Mucosa of descending colon (tissue), 3 donors: ENCODE measurements around the gene SCFD2. TPM values are rescaled to one million over a fixed set of nuclear protein-coding genes. Genes with fewer than 3 reads are reported as not detected.
"Not testable (repeated sequence)": the region's sequence is repeated elsewhere in the genome, so short reads cannot be mapped to it uniquely, and the experiment has no call there.

Source experiments
- ATAC-seq: fragments of 200-7000 bp; cut with Tn5 transposase; one replicate; pipeline ENCODE4 v1.9.1; 2020; ENCODE audit warnings: mild to moderate bottlenecking, moderate library complexity
- DNase-seq, 3 donors: peaks; one replicate each; pipeline ENCODE4 v3.0.0-alpha.2; 2020
- H3K36me3 ChIP-seq: fragments of 200-600 bp; one replicate; pipeline ENCODE4 v1.8.0; 2021; ENCODE audit warnings: low read depth, mild to moderate bottlenecking
- H3K4me1 ChIP-seq: fragments of 200-600 bp; one replicate; pipeline ENCODE4 v1.8.0; 2021; ENCODE audit warnings: low read depth, mild to moderate bottlenecking
- H3K4me3 ChIP-seq: fragments of 200-600 bp; one replicate; pipeline ENCODE4 v1.8.0; 2021; ENCODE audit warnings: mild to moderate bottlenecking
- H3K9me3 ChIP-seq: fragments of 200-600 bp; one replicate; pipeline ENCODE4 v1.8.0; 2021; ENCODE audit warnings: mild to moderate bottlenecking
- CTCF ChIP-seq: fragments of 200-600 bp; IDR thresholded peaks from one replicate; pipeline ENCODE4 v1.8.0; 2022; ENCODE audit warnings: antibody characterized with exemption, mild to moderate bottlenecking
- intact Hi-C, 2 donors: fragments of 100-400 bp; cut with DNase I in 1 of 2; cut with micrococcal nuclease in 1 of 2; formaldehyde crosslinking; loops; one replicate each; pipeline versions ENCODE4 v1.11.0 to v1.11.1; 2022; cut with DNase I, micrococcal nuclease
- total RNA-seq, 3 donors: library from RNA; stranded (reverse); fragmentation: NEBNext Ultra II Directional in 2 of 3; extraction: Animal tissue kit (Norgen Biotek cat#: 25700) in 2 of 3; gene quantifications; one replicate each; pipeline versions ENCODE4 v1.2.1 to v1.2.4, GENCODE V29; 2021 to 2023
- donor health status: DM: no; HTN: no; CAD: no; lungs with moderate emphysema.
- donor health status: DM: no; HTN: no; CAD: no.
- donor health status: DM: no; HTN: yes; CAD: no.

SCFD2 gene
- total RNA-seq, 3 donors from 2014 or later = 11.7 to 17.2 (median 16.0) TPM

DNA sequence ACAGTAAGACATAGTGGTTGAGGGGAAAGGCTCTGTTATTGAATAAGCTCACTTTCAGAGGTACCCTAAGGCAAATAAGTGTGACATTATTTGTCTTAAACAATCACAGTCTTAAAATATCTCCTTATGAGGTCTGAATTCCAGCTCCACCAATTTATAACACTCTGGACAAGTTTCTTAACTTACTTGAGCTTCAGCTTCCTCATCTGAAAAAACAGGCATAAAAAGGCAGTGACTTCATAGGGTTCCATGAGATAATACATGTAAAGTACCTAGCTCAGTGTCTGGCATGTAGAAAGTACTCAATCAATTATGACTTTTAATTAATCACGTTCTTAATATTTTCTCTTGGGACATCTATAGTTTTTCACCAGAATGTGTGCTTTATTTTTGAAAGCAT lies 301.3 kb downstream of the SCFD2 start:
- DNase-seq (no peak), ATAC-seq (peak; percentile 61)
- Histone ChIP-seq H3K36me3 (no peaks in the 10 kb centered on the region), H3K9me3 (no peaks in the 10 kb centered on the region), H3K4me1 (peaks cover 5% of the 10 kb centered on the region), H3K4me3 (no peak overlapping the region)
- no peak for TF ChIP-seq CTCF
- intact Hi-C loops = no loop called here

- Histone ChIP-seq H3K36me3 (no peaks in the 10 kb centered on the region), H3K9me3 (no peaks in the 10 kb centered on the region), H3K4me1 (peaks cover 5% of the 10 kb centered on the region), H3K4me3 (no peak overlapping the region)
- ATAC-seq (no peak), DNase-seq (no peak)
- intact Hi-C loops = no loop called here
- TF ChIP-seq CTCF = no peak
Measured at GRCh38 chr4:53061091-53061850, 304.6 kb downstream of the SCFD2 start.

DNA sequence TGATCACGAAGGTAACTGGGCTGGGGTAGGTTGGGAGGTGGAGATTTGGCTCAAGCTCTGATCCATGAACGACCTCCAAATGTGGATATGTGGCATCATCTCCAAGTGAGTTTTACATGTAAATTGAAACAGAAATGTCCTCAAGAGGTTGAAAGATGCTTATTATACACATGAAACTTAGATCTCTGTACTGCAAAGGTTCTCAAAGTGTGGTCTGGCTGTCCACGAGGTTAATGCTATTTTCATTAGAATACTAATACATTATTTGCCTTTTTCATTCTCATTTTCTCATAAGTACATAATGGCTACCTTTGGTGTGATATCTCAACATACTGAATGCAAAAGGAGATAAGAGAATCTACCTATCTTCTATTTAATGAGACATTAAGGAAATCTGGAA lies 305.6 kb downstream of the SCFD2 start:
- H3K36me3 ChIP-seq = no peaks in the 10 kb centered on the region
- TF ChIP-seq CTCF = no peak
- intact Hi-C loops = no loop called here
- no peaks in the 10 kb centered on the region for H3K9me3 ChIP-seq
- no peak for ATAC-seq
- peaks cover 5% of the 10 kb centered on the region for H3K4me1 ChIP-seq
- no peak for DNase-seq
- no peak overlapping the region for H3K4me3 ChIP-seq

GRCh38 chr4:53059871-53060270 lies 306.0 kb downstream of the SCFD2 start:
- TF ChIP-seq CTCF = no peak
- Histone ChIP-seq H3K36me3 (no peaks in the 10 kb centered on the region), H3K9me3 (no peaks in the 10 kb centered on the region), H3K4me3 (no peak overlapping the region), H3K4me1 (peaks cover 5% of the 10 kb centered on the region)
- no peak for ATAC-seq
- intact Hi-C loops = no loop called here
- DNase-seq = no peak

GRCh38 chr4:53059256-53059655 lies 306.6 kb downstream of the SCFD2 start:
- TF ChIP-seq CTCF = no peak
- Histone ChIP-seq H3K36me3 (no peaks in the 10 kb centered on the region), H3K4me3 (no peak overlapping the region), H3K9me3 (no peaks in the 10 kb centered on the region), H3K4me1 (peaks cover 1% of the 10 kb centered on the region)
- no peak for DNase-seq
- no peak for ATAC-seq
- intact Hi-C loops = no loop called here

DNA sequence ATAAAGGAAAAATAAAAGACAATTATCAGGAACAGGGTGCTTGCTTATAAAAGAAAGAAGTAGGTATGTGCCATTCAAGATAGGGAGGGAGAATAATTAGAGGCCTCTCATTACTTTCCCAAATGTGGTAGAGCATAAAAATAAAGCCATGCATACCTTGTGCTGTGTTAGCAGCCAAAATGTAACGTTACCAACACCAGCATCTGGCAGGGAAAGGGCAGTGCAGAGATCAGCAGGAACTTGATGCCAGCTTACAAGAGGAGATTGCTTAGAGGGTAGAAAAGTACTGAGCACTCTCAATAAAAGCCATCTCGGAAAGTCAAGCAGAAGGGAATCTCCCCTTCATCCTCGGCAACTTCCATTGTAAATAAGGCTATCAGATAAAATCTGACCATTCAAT lies 308.2 kb downstream of the SCFD2 start:
- no peak for DNase-seq
- Histone ChIP-seq H3K4me1 (no peaks in the 10 kb centered on the region), H3K36me3 (no peaks in the 10 kb centered on the region), H3K9me3 (no peaks in the 10 kb centered on the region), H3K4me3 (no peak overlapping the region)
- TF ChIP-seq CTCF = no peak
- no peak for ATAC-seq
- intact Hi-C loops = no loop called here

DNA sequence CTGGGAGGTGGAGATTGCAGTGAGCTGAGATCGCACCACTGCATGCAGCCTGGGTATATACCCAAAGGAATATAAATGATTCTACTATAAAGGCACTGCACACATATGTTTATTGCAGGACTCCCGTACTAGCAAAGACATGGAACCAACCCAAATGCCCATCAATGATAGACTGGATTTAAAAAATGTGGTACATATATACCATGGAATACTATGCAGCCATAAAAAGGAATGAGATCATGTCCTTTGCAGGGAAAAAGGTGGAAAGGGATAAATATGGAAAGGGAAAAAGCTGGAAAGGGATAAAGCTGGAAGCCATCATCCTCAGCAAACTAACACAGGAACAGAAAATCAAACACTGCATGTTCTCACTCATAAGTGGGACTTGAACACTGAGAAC lies 308.8 kb downstream of the SCFD2 start:
- H3K36me3 ChIP-seq, intact Hi-C loops, DNase-seq, ATAC-seq, H3K9me3 ChIP-seq, H3K4me1 ChIP-seq, H3K4me3 ChIP-seq: not testable (repeated sequence)
